ENCODE results near the gene PER1.
A peak's percentile ranks its signal among the peaks of the same experiment; 100 is the strongest.

The PER1 gene, protein sequence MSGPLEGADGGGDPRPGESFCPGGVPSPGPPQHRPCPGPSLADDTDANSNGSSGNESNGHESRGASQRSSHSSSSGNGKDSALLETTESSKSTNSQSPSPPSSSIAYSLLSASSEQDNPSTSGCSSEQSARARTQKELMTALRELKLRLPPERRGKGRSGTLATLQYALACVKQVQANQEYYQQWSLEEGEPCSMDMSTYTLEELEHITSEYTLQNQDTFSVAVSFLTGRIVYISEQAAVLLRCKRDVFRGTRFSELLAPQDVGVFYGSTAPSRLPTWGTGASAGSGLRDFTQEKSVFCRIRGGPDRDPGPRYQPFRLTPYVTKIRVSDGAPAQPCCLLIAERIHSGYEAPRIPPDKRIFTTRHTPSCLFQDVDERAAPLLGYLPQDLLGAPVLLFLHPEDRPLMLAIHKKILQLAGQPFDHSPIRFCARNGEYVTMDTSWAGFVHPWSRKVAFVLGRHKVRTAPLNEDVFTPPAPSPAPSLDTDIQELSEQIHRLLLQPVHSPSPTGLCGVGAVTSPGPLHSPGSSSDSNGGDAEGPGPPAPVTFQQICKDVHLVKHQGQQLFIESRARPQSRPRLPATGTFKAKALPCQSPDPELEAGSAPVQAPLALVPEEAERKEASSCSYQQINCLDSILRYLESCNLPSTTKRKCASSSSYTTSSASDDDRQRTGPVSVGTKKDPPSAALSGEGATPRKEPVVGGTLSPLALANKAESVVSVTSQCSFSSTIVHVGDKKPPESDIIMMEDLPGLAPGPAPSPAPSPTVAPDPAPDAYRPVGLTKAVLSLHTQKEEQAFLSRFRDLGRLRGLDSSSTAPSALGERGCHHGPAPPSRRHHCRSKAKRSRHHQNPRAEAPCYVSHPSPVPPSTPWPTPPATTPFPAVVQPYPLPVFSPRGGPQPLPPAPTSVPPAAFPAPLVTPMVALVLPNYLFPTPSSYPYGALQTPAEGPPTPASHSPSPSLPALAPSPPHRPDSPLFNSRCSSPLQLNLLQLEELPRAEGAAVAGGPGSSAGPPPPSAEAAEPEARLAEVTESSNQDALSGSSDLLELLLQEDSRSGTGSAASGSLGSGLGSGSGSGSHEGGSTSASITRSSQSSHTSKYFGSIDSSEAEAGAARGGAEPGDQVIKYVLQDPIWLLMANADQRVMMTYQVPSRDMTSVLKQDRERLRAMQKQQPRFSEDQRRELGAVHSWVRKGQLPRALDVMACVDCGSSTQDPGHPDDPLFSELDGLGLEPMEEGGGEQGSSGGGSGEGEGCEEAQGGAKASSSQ (N-terminal part only)

DNA sequence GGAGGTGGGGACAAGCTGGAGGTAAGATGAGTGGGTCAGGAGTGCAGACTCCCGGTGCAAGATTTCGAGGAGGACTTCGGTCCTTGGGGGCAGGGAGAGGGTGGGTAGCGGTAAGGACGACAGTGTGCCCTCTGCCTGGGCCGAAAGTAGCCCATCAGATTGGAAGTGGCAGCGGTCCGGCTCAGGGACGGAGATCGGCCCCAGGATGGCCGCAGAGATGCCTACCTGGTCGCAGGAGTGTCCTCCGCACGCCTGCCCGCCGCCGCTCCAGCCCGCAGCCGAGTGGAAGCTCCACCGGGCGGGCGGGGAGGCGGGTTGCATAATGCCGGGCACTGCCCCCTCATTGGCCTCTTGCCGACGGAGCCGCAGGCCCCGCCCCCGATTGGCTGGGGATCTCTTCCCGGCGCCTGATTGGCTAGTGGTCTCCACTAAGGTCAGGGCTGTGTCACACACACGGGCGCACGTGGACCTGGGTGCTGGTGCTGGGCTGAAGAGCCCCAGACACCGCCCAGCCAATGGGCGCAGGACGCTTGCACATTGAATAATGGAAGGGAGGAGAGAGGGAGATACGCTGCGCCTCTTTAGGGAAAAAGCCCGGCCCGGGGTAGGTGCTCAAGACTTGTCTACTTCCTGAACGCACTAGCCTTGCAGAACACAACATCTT is at the start of gene PER1:
Gene PER1, minus strand, starts transcription at position 293 of the 664 bp plus-strand sequence. CDS start 1,698 bp downstream, outside the sequence.
- DNase-seq = peak; percentile 32 to 35

DNA sequence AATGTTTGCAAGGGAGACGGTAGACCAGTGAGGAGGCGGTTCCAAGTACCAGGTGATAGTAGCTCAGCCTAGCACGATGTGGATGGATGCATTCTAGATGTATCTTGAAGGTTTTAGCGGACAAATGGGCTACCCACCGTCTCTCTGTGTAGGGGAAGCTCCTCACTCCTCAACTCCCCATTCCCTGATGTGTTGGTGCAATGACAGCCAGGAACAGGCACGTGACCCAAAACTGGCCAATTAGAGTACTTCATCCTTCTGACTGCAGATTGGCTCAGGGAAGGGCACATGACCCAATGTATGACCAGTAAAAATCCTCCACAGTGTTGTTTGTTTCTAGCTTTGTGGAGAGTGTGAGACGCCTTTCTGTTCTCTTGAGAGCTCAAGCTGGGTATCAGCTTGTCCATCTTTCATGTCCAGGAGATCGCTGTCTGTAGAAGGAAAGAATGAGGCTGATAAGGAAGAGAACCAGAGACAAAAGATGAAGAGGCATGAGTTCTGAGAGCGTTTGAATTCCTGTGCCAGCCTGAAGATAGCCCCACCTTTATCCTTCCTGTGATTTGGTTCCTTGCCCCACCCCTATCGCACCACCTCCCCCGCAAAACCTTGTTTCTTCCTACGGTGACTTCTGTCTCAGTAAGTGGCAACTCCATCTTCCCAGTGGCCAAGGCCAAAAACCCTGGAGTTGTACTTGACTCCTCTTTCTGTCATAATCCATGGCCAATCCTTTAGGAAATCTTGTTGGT is 40.0 kb upstream of the PER1 start:
- peak; percentile 85 to 88 for DNase-seq

DNA sequence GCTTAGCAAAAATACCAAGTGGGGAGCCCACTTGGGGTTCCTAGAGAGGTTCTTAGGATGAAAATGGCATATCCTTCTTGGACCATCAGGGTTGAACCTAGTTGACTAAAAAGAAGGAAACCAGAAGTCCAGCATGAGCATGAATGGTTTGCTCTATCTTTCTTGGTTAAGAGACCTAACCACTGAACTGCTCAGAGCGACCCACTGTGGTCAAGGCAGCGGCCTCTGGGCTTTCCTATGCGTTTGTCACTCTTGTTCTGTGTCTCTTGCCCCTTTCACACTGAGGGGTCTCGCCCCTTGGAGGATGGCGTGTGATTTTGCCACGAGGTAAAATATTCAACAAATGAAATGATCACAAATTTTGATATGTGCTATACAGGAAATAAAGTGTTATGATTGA is 38.3 kb upstream of the PER1 start:
- DNase-seq = no peak

DNA sequence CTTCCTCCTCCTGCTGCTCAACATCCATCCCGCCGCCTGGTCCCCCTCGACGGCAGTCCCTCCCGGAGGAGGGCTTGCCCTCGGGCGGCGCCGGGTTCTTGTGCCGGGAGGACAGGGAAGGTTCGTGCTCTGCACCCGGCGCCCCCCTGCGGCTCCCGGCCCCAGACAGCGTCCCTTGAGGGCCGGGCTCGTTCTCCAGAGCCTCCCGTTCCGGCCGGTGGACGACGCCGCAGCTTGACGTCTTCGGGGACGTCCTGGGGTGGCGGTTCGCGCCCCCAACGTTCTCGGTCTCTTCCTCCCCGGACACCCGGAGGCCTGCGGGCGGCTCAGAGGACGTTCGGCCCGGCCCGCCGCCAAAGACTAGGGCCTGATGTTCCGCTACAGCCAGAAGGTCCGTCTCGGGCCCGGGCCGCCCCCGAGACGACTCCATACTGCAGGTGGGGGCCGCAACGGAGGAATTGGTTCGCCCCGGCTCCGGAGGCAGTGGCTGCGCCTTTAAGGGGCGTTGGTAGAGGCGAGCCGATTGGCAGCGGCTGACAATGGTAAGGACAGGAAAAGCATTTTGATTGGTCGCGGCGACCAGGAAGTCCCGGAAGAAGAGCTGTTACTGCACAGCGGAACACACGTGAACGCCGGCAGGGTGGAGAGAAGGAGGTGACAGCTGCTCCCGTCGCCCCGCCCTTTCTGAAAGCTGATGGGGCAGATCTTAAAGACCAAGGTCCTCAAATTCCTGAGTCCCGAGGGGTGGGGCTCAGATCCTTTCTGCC is 37.7 kb upstream of the PER1 start, which contains the start of gene BORCS6:
Gene BORCS6, minus strand, starts transcription at position 470 of the 767 bp plus-strand sequence. Its CDS starts 40 bp downstream, at position 430.
- peak; percentile 93 to 94 for DNase-seq

DNA sequence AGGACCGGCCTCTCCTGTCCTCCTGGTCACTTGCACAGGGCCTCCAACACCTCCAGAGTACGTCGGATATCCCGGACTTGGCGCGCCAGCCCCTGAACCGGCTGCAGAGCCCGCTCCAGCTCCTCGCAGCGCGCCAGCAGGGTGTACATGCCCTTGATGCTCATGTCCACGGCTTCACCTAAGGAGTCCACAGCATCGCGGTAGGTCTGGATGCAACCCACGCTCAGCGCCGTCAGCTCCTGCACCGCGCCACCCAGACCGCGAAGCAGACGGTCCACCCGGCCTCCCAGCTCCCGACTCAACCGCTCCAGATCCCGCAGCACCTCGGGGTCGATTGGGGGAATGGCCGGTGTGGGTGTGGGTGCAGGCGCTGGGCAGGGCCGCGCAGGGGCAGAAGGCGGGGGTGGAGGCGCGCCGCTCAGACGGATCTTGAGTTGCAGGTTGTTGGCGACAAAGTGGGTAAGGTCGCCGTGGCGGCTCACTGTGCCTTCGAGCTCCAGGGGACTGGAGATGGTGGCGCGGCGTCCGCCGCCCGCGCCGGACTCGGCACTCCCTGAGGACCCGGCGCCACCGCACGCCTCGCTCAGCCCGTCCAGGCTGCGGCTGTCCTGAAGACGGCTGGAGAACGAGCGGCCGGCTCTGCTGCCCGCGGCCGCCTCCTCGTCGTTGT is 37.0 kb upstream of the PER1 start:
- DNase-seq = no peak

DNA sequence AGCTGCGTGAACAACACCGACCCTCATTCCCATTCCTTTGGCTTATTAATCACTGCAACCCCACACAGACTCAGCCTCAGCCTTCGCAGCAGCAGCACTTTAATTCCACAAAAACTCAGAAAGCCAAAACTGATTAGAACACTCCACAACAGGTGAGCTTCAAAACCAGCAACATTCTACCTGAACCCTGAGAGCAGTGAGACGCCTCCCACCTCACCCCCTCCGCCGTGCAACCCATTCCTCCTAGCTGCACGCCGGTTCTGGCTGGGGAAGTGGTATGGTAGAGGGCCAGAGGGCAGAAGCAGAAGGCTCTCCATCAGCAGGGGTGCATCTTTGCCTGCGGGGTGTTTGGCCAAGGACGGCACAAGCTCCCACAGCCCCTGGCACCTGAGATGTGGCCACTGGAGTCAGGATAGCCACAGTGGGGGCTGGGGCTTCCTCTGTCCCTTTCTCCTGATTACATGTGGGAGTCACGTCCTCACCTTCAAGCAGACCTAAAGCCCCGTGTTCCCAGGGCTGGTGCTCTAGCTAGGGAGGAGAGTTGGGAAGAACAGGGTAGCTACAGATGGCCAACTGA is 36.1 kb upstream of the PER1 start:
- no peak for DNase-seq

DNA sequence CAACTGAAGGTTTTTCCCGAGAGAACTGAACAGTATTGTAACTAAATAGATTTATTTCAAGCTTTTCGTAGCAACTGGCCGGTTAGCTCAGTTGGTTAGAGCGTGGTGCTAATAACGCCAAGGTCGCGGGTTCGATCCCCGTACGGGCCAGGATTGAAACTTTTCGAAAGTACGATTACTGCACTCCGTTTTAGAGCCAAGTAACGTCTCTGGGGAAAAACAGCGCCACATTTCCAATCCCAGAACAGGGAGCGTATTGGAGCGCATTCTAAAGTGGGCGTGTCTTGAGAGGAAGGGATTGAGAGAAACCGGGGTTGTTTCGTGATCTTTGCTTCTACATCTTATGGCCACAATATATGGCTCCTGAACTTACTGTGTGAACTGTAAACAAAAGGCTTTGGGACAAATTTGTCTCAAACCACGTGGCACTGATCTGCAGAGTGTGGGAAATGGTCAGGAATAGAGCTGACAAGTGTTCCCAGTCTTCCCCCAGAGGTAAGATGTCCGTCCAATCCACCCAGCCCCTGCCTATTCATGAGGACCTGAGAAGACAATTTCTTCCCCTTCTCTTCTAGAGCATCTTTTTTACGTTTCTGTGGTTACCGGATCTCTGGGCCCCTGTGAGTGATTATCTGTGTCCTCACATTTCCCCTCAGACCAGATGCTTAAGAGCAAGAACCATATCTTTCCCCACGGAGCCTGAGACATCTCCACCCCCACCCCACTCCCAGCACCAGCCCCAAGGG is 35.5 kb upstream of the PER1 start:
- DNase-seq = peak; percentile 89 to 91

DNA sequence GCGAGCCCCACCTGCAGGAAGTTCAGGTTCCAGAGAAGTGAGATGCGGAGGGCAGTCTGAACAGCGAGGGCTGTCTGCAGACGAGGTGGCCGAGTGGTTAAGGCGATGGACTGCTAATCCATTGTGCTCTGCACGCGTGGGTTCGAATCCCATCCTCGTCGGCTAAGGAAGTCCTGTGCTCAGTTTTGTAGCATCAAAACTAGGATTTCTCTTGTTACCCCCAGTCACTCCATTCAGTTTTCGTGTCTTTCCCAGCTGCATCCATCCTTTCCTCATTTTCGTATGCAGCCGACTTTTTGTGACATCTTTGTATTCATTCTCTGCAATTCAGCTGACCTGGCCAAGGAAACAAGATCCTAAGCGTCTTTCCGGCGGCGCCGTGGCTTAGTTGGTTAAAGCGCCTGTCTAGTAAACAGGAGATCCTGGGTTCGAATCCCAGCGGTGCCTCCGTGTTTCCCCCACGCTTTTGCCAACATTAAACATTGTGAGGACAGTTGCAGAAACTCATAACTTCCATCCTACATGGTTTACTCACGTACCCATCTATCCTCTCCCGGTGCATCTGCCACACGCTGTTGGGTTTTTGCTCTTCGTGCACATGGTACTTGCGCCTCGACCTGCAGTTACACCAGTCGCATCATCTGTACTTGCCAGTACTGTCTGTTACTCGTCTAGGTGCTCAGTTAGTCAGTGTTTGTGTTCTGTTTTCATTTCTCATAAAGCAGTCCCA is 34.7 kb upstream of the PER1 start:
- peak; percentile 80 to 88 for DNase-seq

DNA sequence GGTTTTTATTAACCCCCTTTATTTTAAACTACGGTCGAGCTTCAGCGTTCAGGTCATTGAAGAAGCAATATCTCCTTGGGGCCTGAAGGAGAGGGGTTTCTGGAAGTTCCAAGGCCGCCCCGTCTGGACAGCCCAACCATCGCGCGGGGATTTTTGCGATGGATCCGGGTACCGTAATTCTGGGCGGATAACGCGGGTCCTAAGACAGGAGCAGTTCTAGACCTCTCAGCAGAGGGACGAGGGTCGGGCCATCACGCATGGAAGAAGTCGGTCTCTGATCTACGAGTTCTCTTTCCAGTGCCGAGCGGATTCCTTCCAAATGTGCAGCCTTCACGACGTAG is 34.2 kb upstream of the PER1 start:
- no peak for DNase-seq

DNA sequence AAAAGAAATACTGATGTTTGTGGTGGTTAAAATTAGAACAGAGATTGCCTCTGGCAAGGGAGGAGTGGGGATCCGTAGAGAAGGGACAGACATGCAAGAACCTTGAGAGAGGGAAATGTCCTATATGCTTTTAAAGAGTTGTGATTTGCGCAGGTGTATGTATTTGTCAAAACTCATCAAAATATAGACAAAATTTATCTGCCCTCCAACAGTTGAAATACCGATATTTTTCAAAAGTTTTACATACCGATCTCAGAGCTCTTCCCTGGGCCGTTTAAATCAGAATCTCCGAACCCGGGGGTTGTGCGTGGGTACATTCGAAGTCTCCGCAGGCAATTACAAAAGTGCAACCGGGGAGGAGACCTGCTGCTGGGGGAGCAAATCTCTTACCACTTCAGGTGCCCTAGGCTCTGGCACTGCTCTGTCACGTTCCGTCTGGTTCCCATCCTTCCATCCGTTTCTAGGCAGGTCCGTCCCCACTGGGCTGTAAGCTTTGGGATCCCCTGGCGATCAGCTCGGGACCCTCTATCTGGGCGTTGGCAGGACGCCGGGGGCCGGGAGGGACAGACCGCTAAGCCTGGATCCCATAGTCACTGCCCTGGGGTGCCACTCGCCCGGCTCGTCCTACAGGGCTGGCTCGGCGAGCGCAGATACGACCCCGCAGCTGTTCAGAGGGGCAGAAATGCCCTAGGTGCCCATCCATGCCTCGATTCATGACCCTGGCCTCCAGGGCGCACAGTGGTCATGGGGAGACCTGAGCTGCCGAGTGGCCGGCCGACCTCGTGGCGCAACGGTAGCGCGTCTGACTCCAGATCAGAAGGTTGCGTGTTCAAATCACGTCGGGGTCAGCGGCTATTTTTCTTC is 33.6 kb upstream of the PER1 start:
- peak; percentile 26 to 34 for DNase-seq

DNA sequence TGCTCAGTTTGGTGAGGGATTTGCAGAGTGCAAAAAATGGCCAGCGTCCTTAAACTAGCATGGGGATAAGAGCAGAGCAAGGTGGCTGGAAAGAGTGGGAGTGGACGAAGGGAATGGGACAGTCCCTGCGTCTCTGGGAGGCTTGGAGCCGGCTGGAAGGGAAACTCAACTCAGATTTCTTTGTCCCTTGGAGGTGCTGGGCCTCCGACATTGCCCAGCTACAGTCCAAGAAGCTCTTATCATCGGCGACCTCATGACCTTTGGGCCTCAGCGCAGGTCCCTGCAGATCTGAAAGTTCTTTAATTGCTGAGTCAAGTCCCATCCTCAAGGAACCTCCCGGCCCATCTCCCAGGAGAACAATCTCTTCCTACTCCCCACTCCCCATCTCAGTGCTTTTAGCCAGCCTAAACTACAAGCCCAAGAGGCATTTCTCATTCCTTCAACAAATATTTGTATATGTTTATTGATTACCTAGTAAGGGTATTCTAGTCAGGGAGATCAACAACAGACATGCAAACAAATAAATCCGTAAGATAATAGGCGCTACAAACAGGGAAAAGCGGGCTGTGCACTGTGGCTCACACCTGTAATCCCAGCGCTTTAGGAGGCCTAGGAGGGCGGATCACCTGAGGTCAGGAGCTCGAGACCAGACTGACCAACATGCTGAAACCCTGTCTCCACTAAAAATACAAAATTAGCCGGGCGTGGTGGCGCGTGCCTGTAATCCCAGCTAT is 25.0 kb upstream of the PER1 start:
- DNase-seq = no peak

DNA sequence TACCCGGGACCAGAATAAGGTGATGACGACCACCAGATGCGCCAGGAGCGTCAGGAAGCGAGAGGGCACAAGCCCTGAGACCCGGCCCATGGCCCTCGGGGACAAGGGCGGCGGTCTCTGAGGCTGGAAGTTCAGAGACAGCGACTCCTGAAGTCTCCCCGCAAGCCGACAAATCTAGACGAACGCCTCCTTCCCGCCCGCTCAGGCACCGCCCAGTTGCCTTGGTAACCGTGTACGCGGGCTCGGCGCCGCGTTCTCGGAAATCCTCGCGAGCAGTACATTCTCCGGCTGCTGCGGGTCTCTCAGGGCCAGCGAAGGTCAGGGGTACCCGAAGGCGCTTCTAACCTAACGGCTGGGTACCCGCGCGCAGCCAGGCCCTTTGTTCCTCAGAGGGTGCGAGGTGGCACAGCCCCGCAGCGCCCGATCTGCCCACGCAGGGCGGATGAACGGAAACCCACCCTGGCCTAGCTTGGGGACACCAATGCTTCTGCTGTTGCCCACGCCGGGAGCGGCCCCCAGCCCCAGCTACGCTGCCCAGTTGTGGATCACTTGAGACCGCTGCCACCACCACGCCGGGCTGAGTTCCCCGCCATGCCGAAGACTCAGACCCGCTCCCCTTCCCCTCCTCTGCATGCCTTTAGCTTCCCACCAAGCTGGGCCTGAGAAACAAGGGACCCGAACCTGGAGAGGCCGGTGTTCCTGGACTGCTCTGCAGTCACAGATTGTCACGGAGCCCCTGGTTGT is 24.2 kb upstream of the PER1 start, which contains the start of gene TMEM107:
Gene TMEM107, minus strand, starts transcription at position 184 of the 744 bp plus-strand sequence. Its CDS starts 94 bp downstream, at position 90.
- peak; percentile 61 to 66 for DNase-seq

DNA sequence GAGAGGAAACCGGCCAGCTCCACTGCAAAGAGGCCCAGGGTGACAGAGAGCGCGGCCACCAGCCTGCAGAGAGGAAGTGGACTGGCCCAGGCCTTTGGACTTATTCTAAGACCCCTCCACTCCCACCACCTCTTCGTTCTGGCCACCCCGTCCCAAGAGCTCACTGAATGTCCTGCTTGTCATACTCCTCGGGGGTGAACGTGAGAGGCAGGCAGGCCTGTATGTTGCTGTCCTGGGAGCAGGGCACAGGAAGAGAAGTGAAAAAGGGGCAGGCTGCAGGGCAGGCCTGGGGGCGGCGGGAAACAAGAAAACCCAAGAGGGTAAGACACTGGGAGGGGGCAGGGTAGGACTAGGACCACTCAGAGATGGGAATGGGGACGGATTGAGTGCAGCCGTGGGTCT is 23.6 kb upstream of the PER1 start:
- DNase-seq = no peak

DNA sequence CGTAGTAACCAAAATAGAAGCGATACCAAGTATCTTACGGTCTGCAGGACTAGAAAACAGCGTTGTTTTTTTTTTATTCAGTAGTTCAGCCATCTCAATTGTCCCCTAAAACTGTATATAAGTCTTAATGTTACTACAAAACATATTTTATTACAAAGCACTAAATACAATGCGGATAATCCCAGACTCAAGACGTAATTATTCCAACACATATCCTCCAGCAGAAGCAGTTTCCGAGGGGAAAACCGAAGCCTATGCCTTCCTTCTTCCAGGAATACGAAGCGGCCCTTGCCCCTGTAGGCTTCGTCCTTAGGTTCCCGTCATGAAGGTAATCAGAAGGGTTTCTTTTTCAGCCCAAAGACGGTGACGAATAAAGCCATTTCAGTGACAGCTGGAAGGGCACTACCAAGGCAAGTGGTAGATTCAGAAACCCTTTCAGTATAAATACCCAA is 21.7 kb upstream of the PER1 start:
- no peak for DNase-seq

DNA sequence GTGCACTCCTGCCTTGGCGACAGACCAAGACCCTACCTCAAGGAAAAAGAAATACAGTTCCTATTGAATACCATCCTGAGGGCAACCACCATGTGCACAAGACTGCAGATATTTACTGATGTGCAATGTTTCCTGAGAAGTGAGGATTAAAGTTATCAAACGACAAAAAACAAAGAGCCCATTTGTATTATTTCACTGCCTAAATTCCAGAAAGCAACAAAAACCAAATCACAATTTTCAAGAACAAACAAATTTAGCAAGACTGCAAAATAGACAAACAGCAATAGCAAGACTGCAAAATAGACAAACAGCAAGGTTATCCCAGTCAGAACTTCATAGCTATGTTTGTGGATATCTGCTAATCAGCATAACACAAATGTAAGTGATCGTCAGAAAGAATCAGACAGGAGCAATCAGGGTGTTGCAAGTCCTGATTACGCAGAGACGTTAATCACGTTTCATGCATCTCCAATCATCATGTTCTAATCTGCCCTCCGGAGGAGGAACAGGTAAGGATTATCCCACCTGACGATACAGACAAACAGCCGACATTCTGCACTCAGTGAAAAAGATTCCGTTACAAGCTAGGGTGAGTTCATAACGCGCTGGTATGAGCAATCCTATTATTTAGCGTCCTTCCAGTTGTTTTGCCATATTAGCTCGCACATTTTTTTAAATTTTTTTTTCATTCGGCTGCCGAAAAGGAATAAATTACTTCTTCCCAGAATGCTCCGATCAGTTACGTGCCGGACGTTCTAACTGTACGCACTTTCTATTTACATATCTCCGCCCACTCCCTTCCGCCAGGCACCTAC is 21.1 kb upstream of the PER1 start:
- peak; percentile 82 to 83 for DNase-seq
